Stimulated activated CD4-positive, alpha-beta T cell treated with anti-CD3 and anti-CD28 coated beads, Interleukin-4, amount 100 ng/mL, for 4 hours (primary cell): ENCODE measurements around the gene PPP1R26.

Source experiments
- DNase-seq, 2 experiments: peaks; one replicate each; pipeline ENCODE4 v3.0.0-alpha.2; 2020

PPP1R26 gene

DNA sequence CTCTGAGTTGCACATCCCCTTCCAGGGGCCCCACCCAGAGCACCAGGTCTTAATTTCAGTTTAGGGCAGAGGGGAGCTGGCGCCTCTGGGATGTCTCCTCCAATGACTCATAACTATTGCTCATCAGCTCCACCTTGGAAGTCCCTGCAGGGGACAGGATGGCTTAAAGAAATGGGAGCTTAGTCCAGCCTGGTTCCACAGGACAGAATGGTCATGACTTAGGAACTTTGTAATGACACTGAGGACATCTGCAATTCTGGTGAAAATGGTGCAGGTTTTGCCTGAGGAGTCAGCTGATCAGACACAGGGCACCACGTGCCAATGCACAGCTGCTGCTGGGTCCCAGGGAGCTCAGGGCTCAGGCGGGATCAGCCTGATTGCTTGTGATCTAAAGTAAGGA lies 16.4 kb upstream of the PPP1R26 start:
- DNase-seq: no peak

- DNase-seq: no peak
Observed at GRCh38 chr9:135464181-135464580, 15.4 kb upstream of the PPP1R26 start.

DNA sequence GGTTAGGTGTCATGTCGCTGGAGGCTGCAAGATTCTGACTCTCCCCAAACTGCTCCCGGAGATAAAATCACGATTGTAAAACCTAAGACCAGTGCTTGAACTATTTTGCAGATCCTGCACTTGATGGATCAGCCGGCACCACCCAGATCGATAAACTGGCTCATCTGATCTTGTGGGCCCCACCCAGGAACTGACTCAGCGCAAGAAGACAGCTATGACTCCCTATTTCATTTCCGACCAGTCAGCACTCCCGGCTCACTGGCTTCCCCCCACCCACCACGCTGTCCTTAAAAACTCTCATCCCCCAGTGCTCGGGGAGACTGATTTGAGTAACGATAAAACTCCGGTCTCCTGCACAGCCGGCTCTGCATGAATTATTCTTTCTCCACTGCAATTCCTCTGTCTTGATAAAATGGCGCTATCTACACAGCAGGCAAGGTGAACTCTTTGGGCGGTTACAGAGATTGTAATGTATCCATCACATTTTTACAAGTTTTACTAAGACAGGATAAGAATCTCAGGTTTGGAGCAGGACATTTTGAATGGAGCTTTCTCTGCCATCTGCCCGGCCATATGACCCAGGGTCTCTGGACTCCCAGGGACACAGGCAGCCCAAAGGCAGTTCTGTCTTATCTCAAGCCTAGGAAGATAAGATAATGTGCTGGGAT lies 10.6 kb upstream of the PPP1R26 start:
- DNase-seq: peak; percentile 37 to 55

DNA sequence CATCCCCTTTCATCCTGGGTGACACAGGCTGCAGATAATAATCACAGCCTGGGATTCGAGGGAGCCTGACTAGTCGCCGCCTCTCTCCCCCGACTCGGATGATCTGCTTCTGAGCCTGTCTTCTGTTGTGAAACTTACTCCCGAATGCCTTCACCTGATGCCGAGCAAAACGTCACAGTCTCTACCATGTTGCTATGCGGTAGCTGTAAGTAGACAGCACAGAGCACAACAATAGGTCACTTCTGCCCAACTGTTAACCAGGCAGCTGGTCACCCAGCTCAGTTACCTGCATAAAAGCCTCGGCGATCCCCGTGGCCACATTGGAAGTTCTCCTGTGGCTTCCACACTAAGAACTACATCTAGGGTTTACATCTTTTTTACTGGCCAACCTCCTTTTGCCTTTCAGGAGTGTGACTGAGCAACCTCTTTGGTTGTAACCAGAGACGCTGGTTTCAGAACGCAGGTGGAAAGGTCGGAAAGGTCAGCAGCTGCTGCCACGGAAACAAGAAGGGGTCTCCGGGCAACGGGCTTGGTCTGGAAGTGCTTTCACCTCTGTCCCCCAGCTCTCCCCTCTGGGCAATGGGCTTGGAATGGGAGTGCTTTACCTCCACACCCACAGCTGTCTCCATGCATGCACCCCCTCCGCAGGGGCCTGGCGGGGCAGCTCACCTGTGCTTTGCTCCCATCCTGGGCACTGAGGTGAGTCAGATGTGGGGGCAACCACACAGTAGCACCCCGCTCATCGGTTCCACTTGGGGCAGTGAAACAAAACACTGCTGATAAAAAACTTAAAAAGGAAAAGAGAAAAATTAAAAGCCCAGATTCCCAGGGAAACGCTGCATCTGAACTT lies 7.6 kb upstream of the PPP1R26 start:
- DNase-seq: no peak

GRCh38 chr9:135473972-135474543 lies 5.5 kb upstream of the PPP1R26 start:
- DNase-seq: no peak

- no peak for DNase-seq
Observed at GRCh38 chr9:135474915-135475314, 4.7 kb upstream of the PPP1R26 start.

- no peak for DNase-seq
Observed at GRCh38 chr9:135476561-135477355, 2.8 kb upstream of the PPP1R26 start.

DNA sequence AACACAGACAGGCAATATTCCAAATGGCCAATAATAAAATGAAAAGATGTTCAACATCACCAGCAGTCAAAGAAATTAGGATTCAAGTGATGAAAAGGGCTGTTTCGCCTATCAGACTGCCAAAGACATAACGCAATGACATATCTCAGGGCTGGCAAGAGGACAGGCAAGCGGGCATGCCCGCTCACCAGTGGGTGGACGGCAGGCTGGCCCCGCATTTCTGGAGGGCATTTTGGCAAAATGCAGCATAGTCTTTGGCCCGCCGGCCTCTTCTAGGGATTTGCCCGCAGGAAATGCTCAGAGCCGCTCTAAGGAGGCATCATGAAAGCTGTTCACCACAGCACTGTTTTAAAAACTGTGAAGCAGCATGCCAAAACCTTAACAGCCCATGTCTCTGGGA lies 1.4 kb upstream of the PPP1R26 start:
- DNase-seq: no peak

DNA sequence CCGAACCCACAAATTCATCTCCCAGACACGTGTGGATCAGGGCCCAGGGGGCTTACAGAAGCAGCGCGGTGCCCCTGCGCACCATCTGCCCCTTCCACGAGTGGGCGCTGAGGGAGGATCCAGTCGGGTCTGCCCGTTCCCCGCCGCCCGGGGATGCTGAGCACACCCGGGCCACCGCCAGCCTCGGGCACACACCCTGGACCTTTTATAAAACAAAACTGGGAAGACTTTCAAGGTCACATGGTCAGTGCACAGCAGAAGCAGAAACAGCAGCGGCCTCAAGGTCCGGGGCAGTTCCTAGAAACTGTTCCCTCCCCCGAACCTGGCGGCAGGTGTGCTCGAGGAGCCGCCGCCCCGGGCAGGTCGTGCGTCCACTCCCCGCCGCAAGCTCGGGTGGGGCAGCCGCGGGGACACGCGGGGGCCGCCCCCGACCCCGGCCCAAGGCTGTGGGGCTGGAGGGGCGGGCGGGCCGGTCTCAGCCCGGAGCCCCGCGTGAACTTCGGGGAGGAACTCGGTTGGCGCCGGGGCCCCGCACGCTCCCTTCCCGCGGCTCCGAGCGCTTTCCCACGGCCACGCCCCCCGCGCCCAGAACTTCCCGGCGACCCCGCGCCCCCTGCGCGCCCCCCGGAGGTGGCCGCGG lies 633 bp upstream of the PPP1R26 start:
- DNase-seq: no peak

- no peak for DNase-seq
Observed at GRCh38 chr9:135480071-135480939, 723 bp downstream of the PPP1R26 start.

DNA sequence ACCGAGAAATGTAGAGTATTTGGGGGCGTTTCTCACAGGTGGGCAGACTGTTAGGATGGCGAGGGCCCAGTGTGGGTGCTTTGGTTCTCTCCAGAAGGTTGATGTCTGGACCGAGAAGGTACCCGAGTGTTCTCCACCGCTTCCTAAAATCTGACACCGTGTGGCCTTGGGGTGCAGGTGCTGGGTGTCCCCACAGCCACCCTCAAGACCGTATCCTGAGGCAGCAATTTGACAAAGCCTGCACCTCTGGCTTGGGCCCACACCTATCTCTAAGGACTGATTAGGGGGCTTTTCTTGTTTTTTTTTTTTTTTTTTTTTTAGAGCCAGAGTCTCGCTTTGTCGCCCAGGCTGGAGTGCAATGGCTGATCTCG lies 1.3 kb downstream of the PPP1R26 start:
- no peak for DNase-seq

GRCh38 chr9:135482015-135482754 lies 2.6 kb downstream of the PPP1R26 start:
- DNase-seq: no peak

DNA sequence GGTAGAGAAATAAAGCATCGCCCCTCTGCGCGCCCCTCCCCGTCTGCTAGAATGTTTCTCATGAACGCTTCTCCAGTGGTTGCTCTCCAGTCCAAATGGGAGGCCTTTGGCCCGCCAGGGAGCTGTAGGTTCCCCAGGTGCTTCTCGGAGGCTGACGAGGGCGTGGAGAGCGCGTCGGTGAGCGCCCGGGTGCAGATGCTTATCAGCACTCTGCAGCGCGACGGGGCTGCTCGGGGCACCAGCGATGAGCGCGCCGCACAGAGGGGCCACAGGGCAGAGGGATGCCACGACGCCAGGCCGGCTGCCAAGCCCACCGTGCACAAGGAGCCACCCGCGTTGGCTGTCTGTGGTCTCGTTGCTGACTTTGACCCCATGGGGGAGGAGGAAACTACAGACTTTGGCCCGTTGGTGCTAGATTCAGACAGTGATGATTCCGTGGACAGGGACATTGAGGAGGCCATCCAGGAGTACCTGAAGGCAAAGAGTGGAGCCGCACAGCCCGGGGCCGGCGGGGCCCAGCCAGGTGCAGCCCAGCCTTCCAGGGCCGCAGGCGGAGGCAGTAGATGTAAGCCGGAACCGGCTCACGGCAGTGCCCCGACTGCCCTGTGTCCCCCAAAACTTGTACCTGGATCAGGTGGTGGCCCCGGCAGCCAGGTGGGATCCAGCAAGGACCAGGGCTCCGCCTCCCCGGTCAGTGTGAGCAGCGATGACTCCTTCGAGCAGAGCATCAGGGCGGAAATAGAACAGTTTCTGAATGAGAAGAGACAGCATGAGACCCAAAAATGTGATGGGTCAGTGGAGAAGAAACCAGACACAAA lies 5.1 kb downstream of the PPP1R26 start:
- no peak for DNase-seq

GRCh38 chr9:135485385-135485784 lies 5.8 kb downstream of the PPP1R26 start:
- no peak for DNase-seq

GRCh38 chr9:135485832-135486231 lies 6.2 kb downstream of the PPP1R26 start:
- no peak for DNase-seq

DNA sequence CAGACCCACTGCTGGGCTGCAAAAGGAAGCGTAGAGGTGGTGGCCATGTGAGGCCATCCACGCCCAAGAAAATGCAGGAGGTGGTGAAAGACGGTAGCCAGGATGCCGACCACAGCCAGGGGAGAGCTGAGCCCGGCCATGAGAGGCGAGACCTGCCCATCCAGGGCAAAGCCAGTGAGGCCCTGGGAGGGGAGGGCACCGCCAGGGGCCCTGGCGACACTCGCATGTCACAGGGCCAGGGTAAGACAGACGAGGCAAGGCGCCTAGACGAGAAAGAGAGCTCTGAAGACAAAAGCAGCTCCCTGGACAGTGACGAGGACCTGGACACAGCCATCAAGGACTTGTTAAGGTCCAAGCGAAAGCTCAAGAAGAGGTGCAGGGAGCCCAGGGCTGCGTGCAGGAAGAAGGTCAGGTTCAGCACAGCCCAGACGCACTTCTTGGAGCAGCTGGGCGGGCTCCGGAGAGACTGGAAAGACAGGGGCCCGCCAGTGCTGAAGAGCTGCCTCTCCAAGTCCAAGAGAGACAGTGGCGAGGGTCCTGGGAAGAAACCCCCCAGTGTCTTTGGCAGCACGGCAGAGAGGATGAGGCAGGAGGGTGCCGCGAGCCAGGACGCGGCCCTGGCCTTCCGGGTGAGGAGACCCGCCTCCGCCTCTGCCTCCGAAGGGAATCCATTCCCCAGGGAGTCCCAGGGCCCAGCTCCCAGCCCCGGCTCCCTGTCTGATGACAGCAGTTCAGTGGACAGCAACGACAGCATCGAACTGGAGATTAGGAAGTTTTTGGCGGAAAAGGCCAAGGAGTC lies 6.9 kb downstream of the PPP1R26 start:
- DNase-seq: no peak

GRCh38 chr9:135487281-135488012 lies 7.9 kb downstream of the PPP1R26 start:
- no peak for DNase-seq

GRCh38 chr9:135488013-135488330 lies 8.4 kb downstream of the PPP1R26 start:
- DNase-seq: no peak

GRCh38 chr9:135488527-135488926 lies 8.9 kb downstream of the PPP1R26 start:
- DNase-seq: no peak
